CD4-positive, alpha-beta T cell (primary cell): ENCODE measurements around the gene PLEKHF1. TPM values are rescaled to one million over a fixed set of nuclear protein-coding genes. Genes with fewer than 3 reads are reported as not detected.

Source experiments
- ATAC-seq: fragments of 200-7000 bp; cut with Tn5 transposase; one replicate; pipeline ENCODE4 v1.10.0; 2022; ENCODE audit warnings: mild to moderate bottlenecking; ENCODE audit not compliant: poor library complexity
- CTCF ChIA-PET: fragments of 350-600 bp; sonication (Branson Sonifier 250); formaldehyde crosslinking; loops from one replicate; lab custom pipeline; 2021; ENCODE audit warnings: antibody characterized with exemption, inconsistent platforms; lab: Charles Lee
- POLR2A ChIA-PET: fragments of 350-600 bp; sonication (Branson Sonifier 250); formaldehyde crosslinking; loops from one replicate; lab custom pipeline; 2021; ENCODE audit warnings: antibody characterized with exemption, inconsistent platforms; lab: Charles Lee
- DNase-seq, 14 experiments: peaks; one replicate each; pipeline ENCODE4 v3.0.0-alpha.2; 2013 to 2020; ENCODE audit warnings: mixed read lengths in 2 of 14
- H3K27ac ChIP-seq, 2 donors: one replicate each; pipeline versions ENCODE4 v1.5.1 to v1.7.0; 2013; ENCODE audit warnings: low read length in 2 of 2, low read depth in 1 of 2, mild to moderate bottlenecking in 1 of 2
- H3K27me3 ChIP-seq, 2 experiments: 1 replicate in 1 of 2; 2 replicates in 1 of 2; pipeline versions ENCODE4 v1.6.1 to v1.7.0; 2013; ENCODE audit warnings: low read length in 2 of 2, control low read depth in 1 of 2, mild to moderate bottlenecking in 1 of 2, moderate library complexity in 1 of 2; ENCODE audit not compliant: insufficient read depth in 2 of 2, control insufficient read depth in 1 of 2
- H3K36me3 ChIP-seq: one replicate; pipeline ENCODE4 v1.6.1; 2013; ENCODE audit warnings: low read length, control low read depth; ENCODE audit not compliant: insufficient read depth
- H3K4me1 ChIP-seq: one replicate; pipeline ENCODE4 v1.6.1; 2013; ENCODE audit warnings: low read length, control low read depth; ENCODE audit not compliant: insufficient read depth
- H3K4me3 ChIP-seq: one replicate; pipeline ENCODE4 v1.5.1; 2013; ENCODE audit warnings: mild to moderate bottlenecking, low read length, moderate library complexity
- H3K9me3 ChIP-seq, 2 experiments: 1 replicate in 1 of 2; 2 replicates in 1 of 2; pipeline versions ENCODE4 v1.6.1 to v1.7.0; 2013; ENCODE audit warnings: low read length in 2 of 2, mild to moderate bottlenecking in 2 of 2, control low read depth in 1 of 2, moderate library complexity in 1 of 2; ENCODE audit not compliant: control insufficient read depth in 1 of 2, insufficient read depth in 1 of 2
- H3K27ac Mint-ChIP-seq: one replicate; pipeline ENCODE4 v1.8.0; 2020; ENCODE audit warnings: mixed read lengths
- H3K27me3 Mint-ChIP-seq: one replicate; pipeline ENCODE4 v1.8.0; 2021; ENCODE audit warnings: mixed read lengths
- H3K36me3 Mint-ChIP-seq: one replicate; pipeline ENCODE4 v1.8.0; 2021; ENCODE audit warnings: low read depth, mixed read lengths
- H3K4me1 Mint-ChIP-seq: one replicate; pipeline ENCODE4 v1.8.0; 2021; ENCODE audit warnings: low read depth, mixed read lengths
- H3K4me3 Mint-ChIP-seq: one replicate; pipeline ENCODE4 v1.8.0; 2020; ENCODE audit warnings: mild to moderate bottlenecking, mixed read lengths
- H3K9me3 Mint-ChIP-seq: one replicate; pipeline ENCODE4 v1.8.0; 2020; ENCODE audit warnings: mixed read lengths
- CTCF ChIP-seq: fragments of 200-600 bp; IDR thresholded peaks from one replicate; pipeline ENCODE4 v1.8.0; 2022; ENCODE audit warnings: antibody characterized with exemption, mild to moderate bottlenecking
- intact Hi-C, 2 experiments: fragments of 100-400 bp; cut with DNase I in 1 of 2; cut with micrococcal nuclease in 1 of 2; formaldehyde crosslinking; loops; one replicate each; pipeline versions ENCODE4 v1.15.1 to v1.9.0; 2023 to 2025; cut with DNase I, micrococcal nuclease
- total RNA-seq, 174 experiments: library from RNA in 2 of 174; stranded (reverse) in 2 of 174; gene quantifications; one replicate each; pipeline ENCODE4 v1.2.3 and lab custom pipeline; 2021 to 2026

PLEKHF1 gene
- total RNA-seq, 2 experiments from 2014 or later = 37.5 to 41.0 TPM

GRCh38 chr19:29697523-29698261, 32.4 kb downstream of the PLEKHF1 start:
- H3K27ac ChIP-seq = peak overlapping the region in 1 of 2 donors; percentile 35
- no peaks in the 10 kb centered on the region for H3K27me3 Mint-ChIP-seq
- ChIA-PET POLR2A (interaction anchor here (2.4 kb wide), 1 partner anchor 19 kb away, joined by 5 read pairs; no protein-coding TSS in a partner anchor), CTCF (interaction anchor here (1.4 kb wide), 1 partner anchor 19 kb away, joined by 3 read pairs; no protein-coding TSS in a partner anchor)
- DNase-seq = no peak
- no peak for ATAC-seq
- H3K4me3 Mint-ChIP-seq = no peak overlapping the region
- no peaks in the 10 kb centered on the region for H3K9me3 Mint-ChIP-seq
- H3K4me3 ChIP-seq = no peak overlapping the region
- H3K27ac Mint-ChIP-seq = peak overlapping the region; percentile 80
- peaks cover 17% of the 10 kb centered on the region for H3K4me1 ChIP-seq
- TF ChIP-seq CTCF = no peak
- peaks cover 12% of the 10 kb centered on the region for H3K4me1 Mint-ChIP-seq
- H3K36me3 Mint-ChIP-seq = peaks cover 18% of the 10 kb centered on the region
- H3K36me3 ChIP-seq = peaks cover 15% of the 10 kb centered on the region
- intact Hi-C loops = loop anchor here in 1 of 2 experiments (10.0 kb wide), 1 partner anchor 233 kb away; no protein-coding TSS in a partner anchor
- no peaks in the 10 kb centered on the region for H3K9me3 ChIP-seq
- no peaks in the 10 kb centered on the region for H3K27me3 ChIP-seq

GRCh38 chr19:29699861-29700260, 34.6 kb downstream of the PLEKHF1 start:
- H3K9me3 ChIP-seq = no peaks in the 10 kb centered on the region
- H3K27me3 Mint-ChIP-seq = no peaks in the 10 kb centered on the region
- TF ChIP-seq CTCF = no peak
- no peak overlapping the region for H3K4me3 ChIP-seq
- no peak for ATAC-seq
- intact Hi-C loops = loop anchor here in 1 of 2 experiments (10.0 kb wide), 1 partner anchor 235 kb away; no protein-coding TSS in a partner anchor
- H3K4me1 ChIP-seq = peaks cover 13% of the 10 kb centered on the region
- no peak for DNase-seq
- H3K36me3 ChIP-seq = peaks cover 31% of the 10 kb centered on the region
- no peak overlapping the region for H3K4me3 Mint-ChIP-seq
- no peak overlapping the region for H3K27ac ChIP-seq
- H3K36me3 Mint-ChIP-seq = peaks cover 24% of the 10 kb centered on the region
- H3K27me3 ChIP-seq = no peaks in the 10 kb centered on the region
- POLR2A ChIA-PET = interaction anchor here (1.1 to 2.4 kb wide), 2 partner anchors 15 to 17 kb away, joined by 4 to 5 read pairs; partner anchors contain the start of gene C19orf12
- peaks cover 10% of the 10 kb centered on the region for H3K4me1 Mint-ChIP-seq
- H3K27ac Mint-ChIP-seq = no peak overlapping the region
- CTCF ChIA-PET = interaction anchor here (1.0 kb wide), 1 partner anchor 17 kb away, joined by 5 read pairs; no protein-coding TSS in a partner anchor
- H3K9me3 Mint-ChIP-seq = no peaks in the 10 kb centered on the region

GRCh38 chr19:29700498-29700897, 35.2 kb downstream of the PLEKHF1 start:
- Histone ChIP-seq H3K36me3 (peaks cover 35% of the 10 kb centered on the region), H3K27me3 (no peaks in the 10 kb centered on the region), H3K4me1 (peaks cover 7% of the 10 kb centered on the region), H3K9me3 (no peaks in the 10 kb centered on the region), H3K27ac (no peak overlapping the region), H3K4me3 (no peak overlapping the region)
- Mint-ChIP-seq H3K27me3 (no peaks in the 10 kb centered on the region), H3K27ac (no peak overlapping the region), H3K9me3 (no peaks in the 10 kb centered on the region), H3K4me3 (no peak overlapping the region), H3K4me1 (peaks cover 12% of the 10 kb centered on the region), H3K36me3 (peaks cover 31% of the 10 kb centered on the region)
- no peak for DNase-seq
- intact Hi-C loops = no loop called here
- no peak for TF ChIP-seq CTCF
- ChIA-PET CTCF (interaction anchor here (0.7 to 1.0 kb wide), 1 partner anchor 16 kb away, joined by 3 to 5 read pairs; no protein-coding TSS in a partner anchor), POLR2A (no interaction called here)
- no peak for ATAC-seq
